DND-41 (cell line): ENCODE measurements around the gene SRD5A1.

Experiments used
- CTCF ChIP-seq: IDR thresholded peaks from 2 replicates; pipeline ENCODE4 v1.5.1; 2012; ENCODE audit warnings: borderline replicate concordance, low read length, moderate library complexity, mild to moderate bottlenecking; ENCODE audit not compliant: poor library complexity, severe bottlenecking; ENCODE audit errors: extremely low read depth
- EZH2 ChIP-seq: IDR thresholded peaks from 3 replicates; pipeline ENCODE4 v1.6.1; 2012; ENCODE audit warnings: borderline replicate concordance, low read depth, mild to moderate bottlenecking, moderate library complexity, low read length, inconsistent platforms; ENCODE audit not compliant: severe bottlenecking

- TF ChIP-seq CTCF (no peak), EZH2 (no peak)
These were observed 49.0 kb downstream of the SRD5A1 start for GRCh38 chr5:6682239-6682638.
